ENCODE data around the gene CHMP1A.
"Not testable (repeated sequence)": the region's sequence is repeated elsewhere in the genome, so short reads cannot be mapped to it uniquely, and the experiment has no call there.

CHMP1A gene

DNA sequence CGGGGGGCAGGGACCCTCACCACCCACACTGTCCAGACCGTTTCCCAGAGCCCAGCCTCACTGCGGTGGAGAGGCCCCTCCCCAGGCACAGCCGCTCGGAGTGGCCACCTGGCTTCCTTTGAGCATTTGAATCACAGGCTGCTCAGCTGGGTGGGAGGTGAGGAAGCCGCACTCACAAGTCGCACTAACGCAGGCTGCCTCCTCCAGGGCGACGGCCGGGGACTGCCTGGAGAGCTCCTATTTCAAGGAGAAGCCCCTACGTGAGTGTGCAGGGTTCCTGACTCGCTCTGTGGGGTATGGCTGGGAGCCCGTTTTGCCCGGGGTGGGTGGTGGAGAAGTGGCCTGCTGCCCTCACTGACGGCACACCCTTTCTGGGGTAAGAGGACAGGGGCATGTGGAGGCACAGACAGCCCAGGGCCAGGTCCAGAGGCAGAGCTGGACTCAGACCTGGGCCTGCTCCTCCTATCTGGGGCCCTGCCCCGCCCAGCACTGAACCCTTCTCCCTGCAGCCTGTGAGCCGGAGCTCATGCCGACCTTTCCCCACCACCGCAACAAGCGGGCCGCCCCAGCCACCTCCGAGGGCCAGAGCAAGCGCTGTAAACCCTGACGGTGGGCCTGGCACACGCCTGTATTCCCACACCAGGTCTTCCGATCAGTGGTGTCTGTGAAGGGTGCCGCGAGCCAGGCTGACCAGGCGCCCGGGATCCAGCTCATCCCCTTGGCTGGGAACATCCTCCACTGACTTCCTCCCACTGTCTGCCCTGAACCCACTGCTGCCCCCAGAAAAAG, 37.8 kb upstream of the CHMP1A start:
- no peak overlapping the region for H3K4me3 ChIP-seq (ENCODE audit: low read length)
- DNase-seq (ENCODE audit: low read depth): no peak
- TF ChIP-seq, protein P1, sequence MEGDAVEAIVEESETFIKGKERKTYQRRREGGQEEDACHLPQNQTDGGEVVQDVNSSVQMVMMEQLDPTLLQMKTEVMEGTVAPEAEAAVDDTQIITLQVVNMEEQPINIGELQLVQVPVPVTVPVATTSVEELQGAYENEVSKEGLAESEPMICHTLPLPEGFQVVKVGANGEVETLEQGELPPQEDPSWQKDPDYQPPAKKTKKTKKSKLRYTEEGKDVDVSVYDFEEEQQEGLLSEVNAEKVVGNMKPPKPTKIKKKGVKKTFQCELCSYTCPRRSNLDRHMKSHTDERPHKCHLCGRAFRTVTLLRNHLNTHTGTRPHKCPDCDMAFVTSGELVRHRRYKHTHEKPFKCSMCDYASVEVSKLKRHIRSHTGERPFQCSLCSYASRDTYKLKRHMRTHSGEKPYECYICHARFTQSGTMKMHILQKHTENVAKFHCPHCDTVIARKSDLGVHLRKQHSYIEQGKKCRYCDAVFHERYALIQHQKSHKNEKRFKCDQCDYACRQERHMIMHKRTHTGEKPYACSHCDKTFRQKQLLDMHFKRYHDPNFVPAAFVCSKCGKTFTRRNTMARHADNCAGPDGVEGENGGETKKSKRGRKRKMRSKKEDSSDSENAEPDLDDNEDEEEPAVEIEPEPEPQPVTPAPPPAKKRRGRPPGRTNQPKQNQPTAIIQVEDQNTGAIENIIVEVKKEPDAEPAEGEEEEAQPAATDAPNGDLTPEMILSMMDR (conservative IDR thresholded peaks at IDR 0.05; ENCODE audit: low read length): no peak

DNA sequence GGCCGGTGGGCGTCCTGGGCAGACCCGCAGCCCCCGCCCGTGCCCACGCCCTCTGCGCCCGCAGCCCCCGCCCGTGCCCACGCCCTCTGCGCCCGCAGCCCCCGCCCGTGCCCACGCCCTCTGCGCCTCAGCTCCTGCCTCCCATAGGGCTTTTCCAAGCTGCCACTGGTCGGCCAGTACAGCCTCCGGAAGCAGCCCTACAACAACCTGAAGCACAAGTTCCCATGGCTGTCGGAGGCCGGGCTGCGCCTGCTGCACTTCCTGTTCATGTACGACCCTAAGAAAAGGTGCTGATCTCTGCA, 37.2 kb upstream of the CHMP1A start:
- not testable (repeated sequence) for H3K4me3 ChIP-seq (ENCODE audit: low read length); DNase-seq (ENCODE audit: low read depth)

DNA sequence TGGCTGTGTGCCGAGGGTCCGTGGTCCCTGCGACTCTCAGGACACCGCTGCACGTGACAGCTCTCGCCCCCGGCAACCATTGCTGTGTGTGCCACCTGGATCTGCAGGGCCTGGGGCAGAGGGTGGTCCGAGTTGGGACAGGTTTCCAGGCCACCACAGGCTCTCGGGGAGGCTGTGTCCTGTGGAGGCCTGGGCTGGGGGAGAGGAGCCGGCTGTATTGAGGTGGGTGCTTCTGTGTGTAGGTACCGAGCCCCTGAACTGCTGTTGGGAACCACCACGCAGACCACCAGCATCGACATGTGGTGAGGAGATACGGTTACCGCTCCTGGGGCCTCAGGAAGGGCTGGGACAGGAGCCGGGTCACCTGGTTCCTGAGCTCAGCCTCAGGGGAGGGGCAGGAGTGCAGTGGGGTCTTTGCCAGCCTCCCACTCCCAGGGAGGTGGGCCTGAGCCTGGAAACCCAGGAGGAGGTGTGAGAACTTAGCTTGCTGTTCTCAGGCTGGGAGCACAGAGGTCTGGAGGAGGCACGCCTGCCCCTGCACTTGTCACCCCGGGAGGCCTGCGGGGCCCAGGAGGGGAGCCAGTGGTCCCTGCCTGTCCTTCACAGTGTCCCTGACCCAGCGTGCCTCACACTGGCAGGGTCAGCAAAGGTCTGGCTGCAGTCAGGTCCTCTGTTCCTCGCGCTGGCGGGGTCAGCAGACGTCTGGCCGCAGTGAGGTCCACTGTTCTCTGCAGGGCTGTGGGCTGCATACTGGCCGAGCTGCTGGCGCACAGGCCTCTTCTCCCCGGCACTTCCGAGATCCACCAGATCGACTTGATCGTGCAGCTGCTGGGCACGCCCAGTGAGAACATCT, 36.6 kb upstream of the CHMP1A start:
- TF ChIP-seq, protein P1 (conservative IDR thresholded peaks at IDR 0.05; ENCODE audit: low read length): no peak
- no peak for DNase-seq (ENCODE audit: low read depth)
- no peak overlapping the region for H3K4me3 ChIP-seq (ENCODE audit: low read length)

DNA sequence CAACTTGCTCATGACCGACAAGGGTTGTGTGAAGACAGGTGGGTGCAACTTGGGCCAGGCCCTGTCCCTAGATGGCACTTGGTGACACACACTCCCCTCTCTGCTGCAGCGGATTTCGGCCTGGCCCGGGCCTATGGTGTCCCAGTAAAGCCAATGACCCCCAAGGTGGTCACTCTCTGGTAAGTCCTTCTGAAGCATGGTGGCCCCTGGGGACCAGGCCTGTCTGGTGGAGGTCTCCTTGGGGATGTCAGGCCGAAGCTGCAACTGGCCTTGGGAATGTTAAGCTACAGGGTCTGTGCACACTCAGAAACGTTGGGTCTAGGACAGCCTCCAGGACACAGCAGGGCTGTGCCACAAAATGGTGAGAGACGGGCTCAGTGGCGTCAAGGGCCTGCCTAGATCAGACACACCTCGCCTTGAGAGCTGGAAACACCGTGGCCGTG, 35.8 kb upstream of the CHMP1A start:
- TF ChIP-seq, protein P1 (conservative IDR thresholded peaks at IDR 0.05; ENCODE audit: low read length): no peak
- no peak overlapping the region for H3K4me3 ChIP-seq (ENCODE audit: low read length)
- DNase-seq (ENCODE audit: low read depth): no peak

DNA sequence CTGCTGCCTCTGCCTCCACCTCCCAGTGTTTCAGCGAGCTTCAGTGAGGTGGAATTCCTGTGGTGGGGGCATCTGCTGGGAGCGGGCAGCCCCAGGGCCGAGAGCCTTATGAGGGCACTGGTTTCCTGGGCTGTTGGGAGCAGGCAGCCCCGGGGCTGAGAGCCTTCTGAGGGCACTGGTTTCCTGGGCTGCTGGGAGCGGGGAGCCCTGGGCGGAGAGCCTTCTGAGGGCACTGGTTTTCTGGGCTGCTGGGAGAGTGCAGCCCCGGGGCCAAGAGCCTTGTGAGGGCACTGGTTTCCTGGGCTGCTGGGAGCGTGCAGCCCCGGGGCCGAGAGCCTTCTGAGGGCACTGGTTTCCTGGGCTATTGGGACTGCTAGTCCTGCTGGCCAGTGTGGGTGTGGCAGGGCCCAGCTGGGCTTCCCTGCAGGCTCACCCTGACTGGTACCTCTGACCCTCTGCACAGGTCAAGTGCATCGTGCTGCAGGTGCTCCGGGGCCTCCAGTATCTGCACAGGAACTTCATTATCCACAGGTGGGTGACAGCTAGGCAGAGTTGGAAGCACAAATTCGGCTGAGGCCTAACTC, 34.6 kb upstream of the CHMP1A start:
- no peak overlapping the region for H3K4me3 ChIP-seq (ENCODE audit: low read length)
- no peak for DNase-seq (ENCODE audit: low read depth)
- TF ChIP-seq, protein P1 (conservative IDR thresholded peaks at IDR 0.05; ENCODE audit: low read length): no peak

DNA sequence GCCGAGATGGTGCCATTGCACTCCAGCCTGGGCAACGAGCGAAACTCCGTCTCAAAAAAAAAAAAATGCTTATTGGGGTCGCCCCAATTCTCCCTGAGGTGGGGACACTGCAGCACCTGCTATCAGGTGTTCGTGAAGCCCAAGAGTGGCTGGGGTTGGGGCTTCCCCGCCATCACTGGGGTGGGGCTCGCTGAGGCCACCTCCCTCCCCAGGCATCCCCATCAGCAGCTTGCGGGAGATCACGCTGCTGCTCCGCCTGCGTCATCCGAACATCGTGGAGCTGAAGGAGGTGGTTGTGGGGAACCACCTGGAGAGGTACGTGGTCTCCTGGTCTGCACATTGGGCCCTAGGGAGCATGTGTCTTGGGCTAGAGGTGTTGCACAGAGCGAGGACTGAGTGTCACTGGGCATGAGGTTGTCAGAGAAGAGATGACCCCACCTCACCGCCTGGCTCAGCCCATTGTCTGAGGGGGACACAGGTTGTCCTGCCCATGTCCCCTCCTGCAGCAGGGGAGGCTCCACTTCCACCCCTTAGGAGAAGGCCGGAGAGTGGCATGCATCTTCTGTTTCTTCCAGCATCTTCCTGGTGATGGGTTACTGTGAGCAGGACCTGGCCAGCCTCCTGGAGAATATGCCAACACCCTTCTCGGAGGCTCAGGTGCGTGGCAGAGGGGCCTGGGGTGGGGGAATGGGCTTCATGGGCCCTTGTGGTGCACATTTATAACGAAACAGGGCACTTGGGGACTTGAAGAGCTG, 33.9 kb upstream of the CHMP1A start:
- no peak overlapping the region for H3K4me3 ChIP-seq (ENCODE audit: low read length)
- DNase-seq (ENCODE audit: low read depth): no peak
- TF ChIP-seq, protein P1 (conservative IDR thresholded peaks at IDR 0.05; ENCODE audit: low read length): no peak

DNA sequence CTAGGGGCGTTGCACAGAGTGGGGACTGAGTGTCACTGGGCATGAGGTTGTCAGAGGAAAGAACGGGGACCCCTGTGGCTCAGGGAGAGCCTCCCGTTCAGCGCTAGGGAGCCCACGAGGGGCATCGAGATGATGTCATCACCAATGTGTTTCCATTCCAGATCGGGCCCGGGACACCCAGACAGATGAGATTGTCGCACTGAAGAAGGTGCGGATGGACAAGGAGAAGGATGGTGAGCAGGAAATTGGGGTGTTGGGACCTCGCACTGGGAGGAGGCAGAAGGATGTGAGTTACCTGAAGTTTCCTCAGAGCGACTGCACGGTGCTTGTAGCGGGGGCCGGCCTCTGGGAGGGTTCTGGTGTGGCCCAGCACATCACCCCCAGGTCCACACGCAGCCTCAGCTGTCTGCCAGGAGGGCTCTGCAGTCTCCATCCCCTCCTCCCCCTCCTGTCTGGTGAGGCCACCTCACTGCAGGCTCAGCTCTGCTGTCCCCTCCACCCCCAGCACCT, 32.9 kb upstream of the CHMP1A start:
- TF ChIP-seq, protein P1 (conservative IDR thresholded peaks at IDR 0.05; ENCODE audit: low read length): no peak
- H3K4me3 ChIP-seq (ENCODE audit: low read length): no peak overlapping the region
- no peak for DNase-seq (ENCODE audit: low read depth)

DNA sequence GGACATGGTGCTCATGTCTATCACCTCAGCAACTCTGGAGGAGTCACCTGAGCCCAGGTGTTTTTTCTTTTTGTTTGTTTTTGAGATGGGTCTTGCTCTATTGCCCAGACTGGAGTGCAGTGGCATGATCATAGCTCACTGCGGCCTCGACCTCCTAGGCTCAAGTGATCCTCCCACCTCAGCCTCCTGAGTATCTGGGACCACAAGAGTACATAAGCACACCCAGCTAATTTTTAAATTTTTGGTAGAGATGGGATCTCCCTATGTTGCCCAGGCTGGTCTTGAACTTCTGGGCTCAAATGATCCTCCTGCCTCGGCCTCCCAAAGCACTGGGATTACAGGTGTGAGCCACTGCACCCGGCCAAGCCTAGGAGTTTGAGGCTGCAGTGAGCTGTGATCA, 32.1 kb upstream of the CHMP1A start:
- H3K4me3 ChIP-seq (ENCODE audit: low read length); DNase-seq (ENCODE audit: low read depth): not testable (repeated sequence)

All from AG10803 (cell line).